ENCODE measurements around the gene PCDHGA1.
A peak's percentile ranks its signal among the peaks of the same experiment; 100 is the strongest.

The PCDHGA1 gene

DNA sequence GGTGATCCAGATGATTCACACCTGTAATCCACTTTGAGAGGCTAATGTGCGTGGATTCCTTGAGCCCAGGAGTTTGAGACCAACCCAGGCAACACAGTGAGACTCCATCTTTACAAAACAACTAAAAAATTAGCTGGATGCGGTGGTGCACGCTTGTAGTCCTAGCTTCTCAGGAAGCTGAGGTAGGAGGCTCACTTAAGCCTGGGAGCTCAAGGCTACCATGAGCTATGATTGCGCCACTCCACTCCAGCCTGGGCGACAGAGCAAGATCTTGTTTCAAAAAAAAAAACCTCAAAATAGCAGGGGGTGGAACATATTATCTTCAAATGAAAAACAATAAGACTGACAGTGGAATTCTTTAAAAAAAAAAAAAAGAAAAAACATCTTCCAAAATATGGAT lies 217.6 kb downstream of the PCDHGA1 start:
- DNase-seq, result no peak

GRCh38 chr5:141557681-141558136 lies 227.4 kb downstream of the PCDHGA1 start:
- peak; percentile 60 for DNase-seq

- DNase-seq, result no peak
These were observed 227.8 kb downstream of the PCDHGA1 start for GRCh38 chr5:141558150-141558549.

DNA sequence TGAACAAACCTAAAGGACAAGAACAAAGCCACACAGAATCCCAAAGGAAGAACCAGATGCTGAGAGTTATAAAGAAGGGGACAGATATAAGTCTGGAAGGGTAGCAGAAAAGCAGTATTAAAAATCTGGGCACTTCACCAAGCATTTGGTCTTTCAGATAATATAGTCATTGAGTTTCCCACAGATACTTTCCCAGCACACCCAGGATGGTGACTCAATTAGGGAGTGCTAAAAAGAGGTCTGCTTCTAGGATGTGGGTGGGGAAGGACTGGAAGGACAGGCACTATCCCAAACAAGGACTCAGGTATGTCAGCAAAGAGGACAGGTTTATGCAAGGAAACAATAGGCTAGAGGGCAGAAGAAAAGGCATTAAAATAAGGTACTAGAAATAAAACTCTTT lies 229.1 kb downstream of the PCDHGA1 start:
- no peak for DNase-seq

- DNase-seq, result no peak
These were observed 229.8 kb downstream of the PCDHGA1 start for GRCh38 chr5:141560151-141560550.

GRCh38 chr5:141560725-141561483 lies 230.6 kb downstream of the PCDHGA1 start:
- DNase-seq, result no peak

All from RPMI8226 (cell line).